GM18951 (cell line): ENCODE results near the gene KHK.

Experiments used
- POLR2A ChIP-seq: IDR thresholded peaks from 4 replicates; pipeline ENCODE4 v1.6.1; 2011; ENCODE audit warnings: mild to moderate bottlenecking; ENCODE audit not compliant: insufficient read length, insufficient read depth; ENCODE audit errors: extremely low read depth
- in situ Hi-C: fragments of 300-500 bp; cut with MboI; formaldehyde crosslinking; loops from one replicate; pipeline ENCODE4 v1.12.0; 2022; ENCODE audit warnings: low sequenced_read_pairs, mixed read lengths, inconsistent platforms; ENCODE audit not compliant: unreplicated experiment

KHK gene

DNA sequence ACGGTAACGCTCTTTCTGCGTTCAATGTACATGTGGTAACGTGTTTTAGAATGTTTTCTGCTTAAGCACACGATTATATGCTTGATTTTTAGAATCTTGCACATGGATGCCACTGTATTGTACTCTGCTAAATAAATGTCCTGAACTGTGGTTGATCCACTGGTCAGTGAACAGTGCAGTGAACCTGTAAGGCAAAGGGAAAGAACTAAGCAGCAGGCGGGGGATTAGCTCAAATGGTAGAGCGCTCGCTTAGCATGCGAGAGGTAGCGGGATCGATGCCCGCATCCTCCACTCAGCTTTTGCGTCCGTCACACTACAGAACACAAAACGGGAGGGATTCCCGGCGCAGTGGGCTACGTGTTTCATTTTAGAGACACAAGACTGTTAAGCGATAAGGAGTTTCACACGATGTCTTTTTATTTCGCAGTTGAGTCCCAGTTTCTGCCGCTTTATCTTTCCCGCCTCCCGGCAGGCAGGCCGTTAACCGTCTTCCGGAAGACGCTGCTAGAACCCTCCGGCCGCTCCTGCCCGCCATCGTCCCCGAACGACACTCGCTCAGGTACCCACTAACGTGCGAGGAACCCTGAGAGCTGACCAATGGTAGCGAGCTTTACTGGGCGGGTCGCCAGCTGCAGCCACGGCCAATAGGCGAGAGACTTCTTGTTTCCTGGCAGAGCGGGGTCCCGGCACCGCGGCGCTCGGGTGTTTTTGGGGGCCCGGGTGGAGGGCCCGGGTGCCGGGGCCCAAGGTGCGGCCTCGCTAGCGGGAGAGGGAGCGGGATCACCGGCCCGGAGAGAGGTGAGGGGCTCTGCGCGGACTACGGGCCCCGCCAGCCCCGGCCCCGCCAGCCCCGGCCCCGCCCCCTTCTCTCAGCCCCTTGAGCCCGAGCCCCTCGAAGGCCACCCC, 35.3 kb upstream of the KHK start, which contains the start of gene AGBL5:
AGBL5 (plus strand) TSS at position 673 of the 906 bp plus-strand sequence. CDS start 1,291 bp downstream, outside the sequence.
- peak; percentile 68 for TF ChIP-seq POLR2A
- in situ Hi-C loops = no loop called here

DNA sequence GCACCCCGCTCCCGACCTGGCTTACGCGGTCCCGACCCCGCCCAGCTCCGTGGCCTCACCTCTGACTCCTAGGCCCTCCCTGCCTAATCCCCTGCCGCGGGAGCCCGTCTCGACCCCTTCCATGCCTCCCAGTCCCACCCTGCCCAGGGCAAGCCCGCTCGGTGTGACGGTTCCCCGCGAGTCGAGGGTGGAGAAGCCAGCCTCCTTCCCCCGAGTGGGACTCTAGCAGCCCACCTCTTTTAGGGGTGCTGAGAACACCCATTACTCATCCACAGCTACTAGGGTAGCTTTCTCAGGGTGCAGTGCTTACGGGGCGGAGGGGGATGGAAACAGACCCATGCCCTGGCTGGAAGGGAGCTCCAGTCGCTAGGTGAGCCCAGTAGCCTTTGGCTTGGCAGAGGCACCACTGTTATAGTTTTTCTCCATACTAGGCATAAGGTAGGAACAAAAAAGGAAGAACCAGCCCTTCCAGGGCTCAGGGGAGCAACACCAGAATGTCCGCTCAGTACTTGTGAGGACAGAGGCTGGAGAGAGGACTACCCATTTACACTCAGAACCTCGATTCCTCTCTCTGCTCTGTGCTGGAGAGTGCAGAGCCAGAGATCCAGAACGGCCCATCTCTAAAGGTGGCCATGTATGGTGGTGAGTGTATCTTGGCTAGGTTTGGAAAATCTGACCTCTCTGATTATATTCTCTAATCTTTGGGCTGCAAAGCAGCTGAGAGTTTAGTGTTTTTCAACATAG, 34.5 kb upstream of the KHK start:
- TF ChIP-seq POLR2A = no peak

DNA sequence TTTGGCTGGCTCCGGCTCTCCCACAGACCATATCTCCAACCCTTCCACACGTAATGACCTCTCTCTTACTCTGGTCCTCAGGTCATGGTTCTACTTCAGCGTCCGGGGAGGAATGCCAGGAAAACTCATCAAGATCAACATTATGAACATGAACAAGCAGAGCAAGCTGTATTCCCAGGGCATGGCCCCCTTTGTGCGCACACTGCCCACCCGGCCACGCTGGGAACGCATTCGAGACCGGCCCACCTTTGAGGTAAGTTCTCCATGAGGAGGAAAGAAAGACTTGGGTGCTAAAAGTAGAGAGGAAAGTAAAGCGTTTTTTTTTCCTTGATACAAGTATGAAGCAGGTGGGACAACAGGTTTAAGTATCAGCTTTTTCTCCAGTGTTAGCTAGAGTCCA, 33.3 kb upstream of the KHK start:
- in situ Hi-C loops = no loop called here
- no peak for TF ChIP-seq POLR2A

More for the DNA sequence above, 34.5 kb upstream of the KHK start:
- in situ Hi-C loops = no loop called here

GRCh38 chr2:27053776-27054175, 32.8 kb upstream of the KHK start:
- no peak for TF ChIP-seq POLR2A
- in situ Hi-C loops = no loop called here

- in situ Hi-C loops = no loop called here
- TF ChIP-seq POLR2A = no peak
Measured at GRCh38 chr2:27054721-27055120, 31.9 kb upstream of the KHK start.

DNA sequence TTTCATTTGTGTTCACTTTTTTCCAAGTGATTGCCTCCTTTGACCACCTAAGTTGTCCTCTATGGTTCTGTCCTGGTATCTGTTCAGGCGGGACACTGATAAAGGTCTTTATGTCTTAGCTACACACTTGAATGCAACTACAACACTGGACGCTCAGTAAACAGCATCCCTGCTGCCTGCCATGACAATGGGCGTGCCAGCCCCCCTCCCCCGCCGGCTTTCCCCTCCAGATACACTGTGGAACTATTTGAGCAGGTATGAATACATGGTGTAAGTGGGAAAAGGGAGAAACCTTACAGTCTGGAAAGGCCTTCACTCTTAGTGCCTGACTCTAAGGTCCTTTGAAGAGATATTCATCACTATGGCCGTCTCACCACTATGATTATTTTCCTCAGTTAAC, 29.4 kb upstream of the KHK start:
- in situ Hi-C loops = no loop called here

GRCh38 chr2:27058210-27058609, 28.4 kb upstream of the KHK start:
- in situ Hi-C loops = no loop called here
- TF ChIP-seq POLR2A = peak; percentile 18

More for the DNA sequence above, 29.4 kb upstream of the KHK start:
- TF ChIP-seq POLR2A = no peak

DNA sequence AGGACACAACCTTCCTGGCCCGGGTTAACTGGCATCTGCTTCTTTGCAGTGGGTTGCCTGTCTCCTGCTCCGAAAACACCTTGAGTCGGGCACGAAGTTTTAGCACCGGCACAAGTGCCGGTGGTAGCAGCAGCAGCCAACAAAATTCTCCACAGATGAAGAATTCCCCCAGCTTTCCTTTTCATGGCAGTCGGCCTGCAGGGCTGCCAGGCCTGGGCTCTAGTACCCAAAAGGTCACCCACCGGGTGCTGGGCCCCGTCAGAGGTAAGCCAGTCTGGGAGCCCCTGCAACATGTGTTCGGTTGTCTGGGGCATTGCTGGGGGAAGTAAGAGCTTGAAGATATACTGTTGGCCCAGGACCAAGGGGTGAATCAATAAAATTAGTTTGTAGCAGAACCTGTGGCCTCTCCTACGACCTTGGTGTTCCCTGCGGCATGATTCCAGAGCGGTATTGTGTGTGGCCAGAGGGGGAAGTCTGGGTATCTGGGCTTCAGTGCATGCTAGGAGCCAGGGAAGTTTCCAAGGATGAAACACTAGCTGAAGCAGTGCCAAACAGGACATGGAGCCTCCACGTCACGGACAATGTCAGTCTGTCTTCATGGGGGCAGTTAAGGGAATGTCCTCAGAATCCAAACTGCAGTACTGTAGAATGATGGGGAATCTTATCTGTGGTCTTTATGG, 27.3 kb upstream of the KHK start:
- no peak for TF ChIP-seq POLR2A
- in situ Hi-C loops = no loop called here

DNA sequence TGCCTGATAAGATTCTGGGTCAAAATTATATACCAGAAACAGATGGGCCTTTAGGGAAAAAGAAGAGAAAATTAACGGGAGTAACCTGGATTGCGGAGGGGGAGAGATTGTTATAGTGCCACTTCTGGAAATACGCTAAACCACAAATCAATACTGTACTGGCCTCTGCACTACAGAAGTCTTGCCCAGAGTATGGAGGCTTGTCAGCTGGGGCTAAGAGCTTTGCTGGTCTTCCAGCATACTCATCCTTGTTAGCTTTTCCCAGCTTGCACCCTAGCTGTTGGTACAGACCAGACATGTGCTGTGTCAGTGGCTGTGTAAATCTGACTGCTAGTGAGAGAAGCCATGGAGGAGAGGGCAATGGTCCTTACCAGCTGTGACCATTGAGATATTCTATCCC, 26.2 kb upstream of the KHK start:
- TF ChIP-seq POLR2A = no peak
- in situ Hi-C loops = no loop called here

GRCh38 chr2:27065128-27065527, 21.4 kb upstream of the KHK start:
- in situ Hi-C loops = no loop called here
- TF ChIP-seq POLR2A = no peak

DNA sequence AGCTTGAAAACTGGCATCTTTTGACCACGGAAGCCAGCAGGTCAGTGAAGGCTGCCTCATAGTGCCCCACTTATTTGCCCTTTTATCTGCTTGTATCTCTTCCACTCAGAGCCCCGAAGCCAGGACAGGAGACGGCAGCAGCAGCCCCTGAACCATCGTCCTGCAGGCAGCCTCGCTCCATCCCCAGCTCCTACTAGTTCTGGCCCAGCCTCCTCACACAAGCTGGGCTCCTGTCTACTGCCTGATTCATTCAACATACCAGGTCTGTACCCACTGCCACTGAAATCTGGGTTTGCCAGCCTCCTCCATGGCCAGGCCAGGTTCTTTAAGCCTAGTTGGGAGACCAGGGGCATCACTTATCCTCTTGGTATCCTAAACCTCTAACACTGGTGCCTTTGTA, 19.2 kb upstream of the KHK start:
- in situ Hi-C loops = no loop called here

GRCh38 chr2:27069436-27069835, 17.1 kb upstream of the KHK start:
- in situ Hi-C loops = no loop called here
- TF ChIP-seq POLR2A = no peak

More for the DNA sequence above, 19.2 kb upstream of the KHK start:
- no peak for TF ChIP-seq POLR2A

- no peak for TF ChIP-seq POLR2A
- in situ Hi-C loops = no loop called here
Measured at GRCh38 chr2:27069961-27070618, 16.5 kb upstream of the KHK start.
